Loucy (cell line): Measurements from ENCODE around the gene ARHGAP26.

Experiments
- H2AFZ ChIP-seq: fragments of 200-600 bp; sonication (generic); 2 replicates; pipeline ENCODE4 v1.6.0; 2016; ENCODE audit warnings: antibody characterized with exemption, mild to moderate bottlenecking, low read length, moderate library complexity
- H3F3A ChIP-seq: fragments of 200-600 bp; 2 replicates; pipeline ENCODE4 v1.6.0; 2016; ENCODE audit warnings: antibody characterized with exemption, low read depth, mild to moderate bottlenecking
- H3K27me3 ChIP-seq: fragments of 200-600 bp; sonication (generic); 2 replicates; pipeline ENCODE4 v1.6.1; 2014; ENCODE audit warnings: low read length, mild to moderate bottlenecking; ENCODE audit not compliant: insufficient read depth, poor library complexity, severe bottlenecking
- H3K36me3 ChIP-seq: fragments of 200-600 bp; sonication (generic); 2 replicates; pipeline ENCODE4 v1.6.1; 2016; ENCODE audit warnings: low read length; ENCODE audit not compliant: insufficient read depth
- H3K4me1 ChIP-seq: fragments of 200-600 bp; sonication (generic); 2 replicates; pipeline ENCODE4 v1.5.1; 2014; ENCODE audit warnings: low read length, mild to moderate bottlenecking; ENCODE audit not compliant: insufficient read depth, poor library complexity, severe bottlenecking
- H3K4me2 ChIP-seq: fragments of 200-600 bp; sonication (generic); 2 replicates; pipeline ENCODE4 v1.6.0; 2014; ENCODE audit warnings: antibody characterized with exemption, low read length, low read depth, mild to moderate bottlenecking; ENCODE audit not compliant: poor library complexity, severe bottlenecking
- H3K4me3 ChIP-seq: fragments of 200-600 bp; sonication (generic); 2 replicates; pipeline ENCODE4 v1.5.1; 2014; ENCODE audit warnings: low read length, mild to moderate bottlenecking, mixed read lengths; ENCODE audit not compliant: poor library complexity, severe bottlenecking
- H3K79me2 ChIP-seq: fragments of 200-600 bp; sonication (generic); 2 replicates; pipeline ENCODE4 v1.6.1; 2014; ENCODE audit warnings: low read length; ENCODE audit not compliant: insufficient read depth
- H3K9ac ChIP-seq: fragments of 200-600 bp; sonication (generic); 2 replicates; pipeline ENCODE4 v1.6.0; 2014; ENCODE audit warnings: mild to moderate bottlenecking, low read depth, low read length, moderate library complexity; ENCODE audit not compliant: poor library complexity, severe bottlenecking
- H3K9me2 ChIP-seq: fragments of 200-600 bp; sonication (generic); replicated peaks from 2 replicates; pipeline ENCODE4 v1.6.1; 2016; ENCODE audit warnings: low read depth, low read length, mixed read lengths
- H3K9me3 ChIP-seq: fragments of 200-600 bp; sonication (generic); 2 replicates; pipeline ENCODE4 v1.6.1; 2014; ENCODE audit warnings: mild to moderate bottlenecking, antibody characterized with exemption, low read length, low read depth; ENCODE audit not compliant: insufficient read depth
- H4K20me1 ChIP-seq: fragments of 200-600 bp; sonication (generic); 2 replicates; pipeline ENCODE4 v1.6.0; 2014; ENCODE audit warnings: antibody characterized with exemption, low read length, mild to moderate bottlenecking; ENCODE audit not compliant: insufficient read depth, poor library complexity, severe bottlenecking
- EZH2phosphoT487 ChIP-seq: fragments of 200-600 bp; IDR thresholded peaks from 2 replicates; pipeline ENCODE4 v1.6.1; 2018; ENCODE audit warnings: antibody characterized with exemption, mild to moderate bottlenecking, moderate library complexity, borderline replicate concordance
- TF ChIP-seq, protein P1 (sequence below): fragments of 200-600 bp; sonication (generic); conservative IDR thresholded peaks from 2 replicates; pipeline ENCODE4 v1.5.1; 2014; ENCODE audit warnings: mild to moderate bottlenecking, antibody characterized with exemption, low read length

ARHGAP26 gene

DNA sequence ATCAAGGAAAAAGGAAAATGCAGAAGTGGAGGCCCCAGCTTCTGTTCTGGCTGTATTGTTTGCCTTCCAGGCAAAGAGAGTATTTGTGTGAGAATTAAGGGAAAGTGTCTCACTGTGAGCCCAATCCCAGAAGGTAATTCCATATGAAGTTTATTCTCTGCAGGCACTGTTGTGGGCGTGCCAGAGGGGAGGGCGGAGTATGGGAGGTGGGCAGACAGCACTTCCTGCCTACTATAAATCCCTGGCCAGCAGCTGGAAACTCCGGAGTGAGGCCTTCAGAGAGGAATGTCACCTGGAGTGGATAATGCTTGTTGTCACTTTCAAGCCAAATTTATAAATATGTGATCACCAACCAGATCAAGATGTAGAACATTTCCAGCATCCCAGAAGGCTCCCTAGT is 209.5 kb downstream of the ARHGAP26 start:
- H3K9me3 ChIP-seq: no peaks in the 10 kb centered on the region
- TF ChIP-seq, protein P1, sequence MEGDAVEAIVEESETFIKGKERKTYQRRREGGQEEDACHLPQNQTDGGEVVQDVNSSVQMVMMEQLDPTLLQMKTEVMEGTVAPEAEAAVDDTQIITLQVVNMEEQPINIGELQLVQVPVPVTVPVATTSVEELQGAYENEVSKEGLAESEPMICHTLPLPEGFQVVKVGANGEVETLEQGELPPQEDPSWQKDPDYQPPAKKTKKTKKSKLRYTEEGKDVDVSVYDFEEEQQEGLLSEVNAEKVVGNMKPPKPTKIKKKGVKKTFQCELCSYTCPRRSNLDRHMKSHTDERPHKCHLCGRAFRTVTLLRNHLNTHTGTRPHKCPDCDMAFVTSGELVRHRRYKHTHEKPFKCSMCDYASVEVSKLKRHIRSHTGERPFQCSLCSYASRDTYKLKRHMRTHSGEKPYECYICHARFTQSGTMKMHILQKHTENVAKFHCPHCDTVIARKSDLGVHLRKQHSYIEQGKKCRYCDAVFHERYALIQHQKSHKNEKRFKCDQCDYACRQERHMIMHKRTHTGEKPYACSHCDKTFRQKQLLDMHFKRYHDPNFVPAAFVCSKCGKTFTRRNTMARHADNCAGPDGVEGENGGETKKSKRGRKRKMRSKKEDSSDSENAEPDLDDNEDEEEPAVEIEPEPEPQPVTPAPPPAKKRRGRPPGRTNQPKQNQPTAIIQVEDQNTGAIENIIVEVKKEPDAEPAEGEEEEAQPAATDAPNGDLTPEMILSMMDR: no peak
- no peak for TF ChIP-seq EZH2phosphoT487
- peaks cover 56% of the 10 kb centered on the region for H3K4me1 ChIP-seq
- no peak overlapping the region for H2AFZ ChIP-seq
- no peaks in the 10 kb centered on the region for H4K20me1 ChIP-seq
- H3F3A ChIP-seq: 0 out of 2 replicates have a peak, but pooled peaks cover 5% of the 10 kb centered on the region
- no peak overlapping the region for H3K4me3 ChIP-seq
- no peaks in the 10 kb centered on the region for H3K79me2 ChIP-seq
- H3K9ac ChIP-seq: no peak overlapping the region
- no peaks in the 10 kb centered on the region for H3K27me3 ChIP-seq
- H3K4me2 ChIP-seq: no peak overlapping the region
- no peaks in the 10 kb centered on the region for H3K9me2 ChIP-seq
- H3K36me3 ChIP-seq: no peaks in the 10 kb centered on the region

DNA sequence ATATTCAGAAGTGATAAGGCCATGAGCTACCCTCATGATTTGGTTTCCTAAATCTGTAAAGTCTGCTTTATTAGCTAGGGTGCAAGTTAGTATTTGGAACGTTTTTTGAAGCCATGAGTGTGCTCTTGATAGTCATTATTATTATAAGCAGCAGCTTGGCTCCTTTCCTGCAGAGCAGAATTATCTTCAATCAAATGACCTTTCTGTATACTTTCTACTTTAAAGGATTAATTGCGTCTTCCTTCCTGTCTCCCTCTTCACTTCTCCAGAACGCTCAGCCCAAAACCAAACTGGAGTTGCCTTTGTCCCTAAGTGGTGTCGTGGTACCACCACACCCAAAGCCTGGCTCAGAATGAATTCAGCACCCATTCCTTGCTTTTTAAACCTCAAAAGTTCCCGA is 211.3 kb downstream of the ARHGAP26 start:
- peak overlapping the region; percentile 16; the same call in 1 of the 2 replicates for H2AFZ ChIP-seq
- H3K4me1 ChIP-seq: peaks cover 56% of the 10 kb centered on the region
- no peak for TF ChIP-seq EZH2phosphoT487
- TF ChIP-seq, protein P1: peak; percentile 5; the same call in 1 of the 2 replicates
- peak overlapping the region; percentile 21 for H3K9ac ChIP-seq
- H3K27me3 ChIP-seq: no peaks in the 10 kb centered on the region
- no peaks in the 10 kb centered on the region for H3K79me2 ChIP-seq
- H3K4me2 ChIP-seq: peak overlapping the region; percentile 51
- no peaks in the 10 kb centered on the region for H3K9me3 ChIP-seq
- no peaks in the 10 kb centered on the region for H4K20me1 ChIP-seq
- H3K9me2 ChIP-seq: no peaks in the 10 kb centered on the region
- H3K4me3 ChIP-seq: peak overlapping the region; percentile 21
- 0 out of 2 replicates have a peak, but pooled peaks cover 5% of the 10 kb centered on the region for H3F3A ChIP-seq
- no peaks in the 10 kb centered on the region for H3K36me3 ChIP-seq

DNA sequence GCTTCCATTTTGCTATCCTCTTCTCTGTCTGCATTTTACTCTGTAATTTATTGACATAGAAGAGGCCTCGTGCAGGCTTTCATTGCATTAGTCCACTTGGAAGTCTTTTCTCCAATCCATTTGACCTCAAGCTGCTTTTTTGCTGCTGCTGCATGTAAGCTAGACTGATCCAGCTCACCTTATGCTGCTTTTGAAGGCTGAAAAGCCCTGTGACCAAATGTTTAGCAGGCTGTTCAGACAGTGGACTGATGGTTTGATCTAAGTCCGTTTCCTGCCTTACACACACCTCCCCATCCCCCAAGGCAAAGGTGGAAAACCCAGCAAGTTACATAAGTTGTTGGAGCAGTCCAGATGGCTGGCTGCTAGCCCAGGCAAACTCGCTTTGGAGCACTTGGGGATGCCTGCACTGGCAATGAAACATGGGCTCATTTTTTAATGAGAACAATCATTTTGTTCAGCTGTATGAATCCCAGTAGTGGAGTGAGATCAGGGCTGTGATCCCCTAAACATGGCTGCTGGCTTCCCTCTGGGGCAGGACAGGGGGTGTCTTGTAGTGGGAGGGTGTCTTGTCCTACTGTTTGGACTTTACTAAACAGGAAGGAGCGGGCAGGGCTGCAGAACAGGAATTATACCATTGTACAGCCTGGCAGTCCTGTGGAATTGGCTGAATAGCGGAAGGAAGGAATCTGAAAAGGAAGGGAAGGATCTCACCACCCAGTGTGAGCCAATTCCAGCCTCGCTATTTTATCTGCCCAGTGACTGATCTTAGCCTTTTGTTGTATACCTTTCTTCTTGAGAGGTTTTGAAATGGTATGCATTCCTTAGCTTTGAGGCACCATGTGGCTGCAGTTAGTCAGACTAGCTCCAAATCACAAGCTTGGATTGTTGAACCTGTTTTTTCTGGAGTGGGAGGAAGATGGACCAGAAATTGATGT is 212.0 kb downstream of the ARHGAP26 start:
- Histone ChIP-seq H3K4me2 (peak overlapping the region; percentile 51), H3F3A (0 out of 2 replicates have a peak, but pooled peaks cover 5% of the 10 kb centered on the region), H3K9ac (peak overlapping the region; percentile 21), H3K4me1 (peaks cover 51% of the 10 kb centered on the region), H3K36me3 (no peaks in the 10 kb centered on the region), H3K4me3 (peak overlapping the region; percentile 21), H3K9me2 (no peaks in the 10 kb centered on the region), H4K20me1 (no peaks in the 10 kb centered on the region), H3K9me3 (no peaks in the 10 kb centered on the region), H3K79me2 (no peaks in the 10 kb centered on the region), H3K27me3 (no peaks in the 10 kb centered on the region), H2AFZ (peak overlapping the region; percentile 16; the same call in 1 of the 2 replicates)
- TF ChIP-seq EZH2phosphoT487: no peak
- TF ChIP-seq, protein P1: no peak
